ENCODE data around the gene ZDBF2.
"Not testable (repeated sequence)": the region's sequence is repeated elsewhere in the genome, so short reads cannot be mapped to it uniquely, and the experiment has no call there.

ZDBF2 gene

DNA sequence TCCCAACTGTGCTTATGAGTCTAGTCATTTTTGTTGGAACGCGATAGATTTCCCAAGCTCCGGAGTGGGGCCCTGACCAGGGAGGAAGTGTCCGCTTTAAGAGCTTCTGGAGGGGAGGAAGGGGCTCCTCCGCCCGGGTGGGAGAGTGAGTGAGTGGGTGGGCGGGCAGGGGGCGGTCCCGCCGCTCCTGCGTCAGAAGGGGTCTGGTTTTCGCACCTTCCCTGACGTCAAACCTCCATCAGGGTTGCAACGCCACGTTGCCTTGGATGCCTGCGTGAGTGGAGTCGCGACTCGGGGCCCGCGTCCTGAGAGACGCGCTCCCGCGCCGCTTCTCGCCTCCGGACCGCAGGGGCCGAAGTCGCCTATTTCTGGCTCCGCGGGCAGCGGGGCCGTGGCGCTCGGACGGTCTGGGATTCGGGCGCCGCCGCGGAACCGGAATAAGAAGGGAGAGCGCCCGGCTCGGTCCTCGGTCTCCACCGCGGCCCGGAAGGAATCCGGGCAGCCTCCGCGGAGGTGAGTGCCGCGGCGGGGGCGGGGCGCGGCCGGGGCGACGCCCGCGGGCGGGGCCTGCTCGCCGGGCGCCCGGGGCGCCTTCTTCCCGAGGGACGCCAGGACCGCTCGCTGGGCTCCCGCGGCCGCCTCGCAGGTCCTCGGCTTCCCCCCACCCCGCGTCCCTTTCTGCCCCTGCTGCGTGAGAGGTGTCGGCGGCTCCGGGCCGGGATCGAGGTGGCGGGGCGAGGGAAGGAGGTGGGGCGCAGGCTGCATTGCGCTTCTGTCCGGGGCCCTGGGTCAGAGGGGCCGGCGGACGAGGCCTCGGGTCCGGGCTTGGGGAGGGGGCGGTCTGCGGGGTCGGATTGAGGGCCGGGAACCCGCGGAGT lies at the start of gene ZDBF2:
TSS of gene ZDBF2 (plus strand) at position 230 of the 878 bp plus-strand sequence. CDS start 7,187 bp downstream, outside the sequence.
- DNase-seq = no peak

DNA sequence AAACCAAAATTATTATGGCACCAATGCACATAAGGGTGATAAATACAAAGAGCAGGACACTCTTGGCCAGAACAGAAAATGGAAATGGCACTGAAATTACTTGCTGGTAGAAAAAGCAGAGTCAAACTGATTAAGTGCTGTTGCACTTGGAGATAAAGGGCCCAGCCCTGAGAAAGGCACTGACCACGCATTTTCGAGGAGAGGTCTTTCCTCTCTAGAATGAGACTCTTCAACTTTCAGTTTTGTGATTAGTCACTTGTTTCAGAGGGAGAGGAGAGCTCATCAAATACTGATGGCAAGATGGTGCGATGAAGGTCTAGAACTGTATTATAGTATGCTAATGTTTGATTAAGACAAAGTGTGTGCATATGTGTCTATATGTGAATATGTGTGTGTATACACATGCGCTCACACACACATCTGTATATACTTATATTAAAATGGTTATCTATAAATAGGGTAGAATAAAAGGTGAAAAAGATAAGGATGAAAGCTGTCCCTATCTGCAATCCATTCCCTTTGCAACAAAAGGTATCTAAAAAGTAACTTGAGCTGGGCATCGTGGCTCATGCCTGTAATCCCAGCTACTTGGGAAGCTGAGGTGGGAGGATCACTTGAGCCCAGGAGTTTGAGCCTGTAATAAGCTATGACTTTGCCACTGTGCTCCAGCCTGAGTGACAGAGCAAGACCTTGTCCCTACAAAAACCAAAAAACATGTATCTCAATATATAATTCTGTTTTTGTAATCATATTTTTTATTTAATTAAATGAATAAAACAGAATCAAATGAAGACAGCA lies 48.8 kb upstream of the ZDBF2 start:
- no peak for DNase-seq

DNA sequence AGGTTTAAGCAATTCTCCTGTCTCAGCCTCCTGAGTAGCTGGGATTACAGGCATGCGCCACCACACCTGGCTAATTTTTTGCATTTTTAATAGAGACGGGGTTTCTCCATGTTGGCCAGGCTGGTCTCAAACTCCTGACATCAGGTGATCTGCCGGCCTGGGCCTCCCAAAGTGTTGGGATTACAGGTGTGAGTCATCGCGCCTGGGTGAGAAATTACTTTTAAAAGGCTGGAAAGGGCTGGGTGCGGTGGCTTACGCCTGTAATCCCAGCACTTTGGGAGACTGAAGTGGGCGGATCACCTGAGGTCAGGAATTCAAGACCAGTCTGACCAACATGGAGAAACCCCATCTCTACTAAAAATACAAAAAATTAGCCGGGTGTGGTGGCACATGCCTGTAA lies 45.8 kb upstream of the ZDBF2 start:
- not testable (repeated sequence) for DNase-seq

DNA sequence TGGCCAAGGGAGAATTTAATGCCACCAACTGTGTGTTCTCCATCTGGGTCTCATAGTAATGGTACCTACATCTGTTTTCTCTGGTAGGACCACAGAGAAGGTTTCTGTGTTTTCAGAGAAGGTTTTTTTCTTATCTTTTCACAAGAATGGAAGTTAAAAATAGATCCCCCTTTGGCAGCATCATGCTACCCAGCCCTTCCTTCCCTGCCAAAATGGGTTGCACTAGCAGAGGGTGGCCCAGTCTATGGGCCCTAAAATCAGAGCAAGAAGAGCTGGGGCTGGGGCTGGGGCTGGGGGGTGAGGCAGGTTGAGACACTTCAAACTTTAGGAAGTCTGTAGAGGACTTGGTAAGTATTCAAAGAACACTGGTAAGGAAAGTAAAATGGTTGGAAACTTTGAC lies 44.8 kb upstream of the ZDBF2 start:
- DNase-seq = no peak

DNA sequence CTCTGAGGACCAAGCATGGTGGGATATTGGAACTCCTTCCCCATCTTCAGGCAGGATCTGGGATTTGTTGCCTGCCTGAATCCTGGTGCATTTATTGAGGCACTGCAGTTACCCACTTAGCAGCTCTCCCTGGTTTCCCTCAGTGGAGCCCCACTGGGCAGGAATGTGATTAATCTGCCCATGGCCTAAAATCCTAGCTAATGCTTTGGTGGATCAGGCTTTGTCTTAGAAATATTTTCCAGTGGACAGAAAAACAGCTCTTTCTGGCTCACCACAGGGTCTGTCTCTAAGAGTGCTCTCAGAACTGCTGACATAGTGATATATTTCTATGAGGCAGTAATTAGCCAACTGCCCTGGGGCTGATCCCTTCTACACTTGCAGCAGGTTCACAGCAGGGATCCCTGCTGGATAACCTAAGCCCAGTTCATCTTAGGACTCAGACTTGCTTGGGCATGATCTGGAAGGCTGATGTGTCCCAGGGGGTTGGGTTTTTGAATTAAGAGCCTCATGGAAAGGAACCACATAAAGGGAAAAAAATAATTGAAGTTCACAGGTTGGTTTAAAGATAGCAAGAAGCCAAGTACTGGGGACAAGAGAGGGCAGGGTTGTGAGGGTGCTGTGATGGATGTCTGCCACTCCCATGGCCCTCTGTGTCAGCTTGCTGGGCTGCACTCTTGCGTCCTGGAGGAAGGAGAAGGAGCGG lies 44.3 kb upstream of the ZDBF2 start:
- no peak for DNase-seq

DNA sequence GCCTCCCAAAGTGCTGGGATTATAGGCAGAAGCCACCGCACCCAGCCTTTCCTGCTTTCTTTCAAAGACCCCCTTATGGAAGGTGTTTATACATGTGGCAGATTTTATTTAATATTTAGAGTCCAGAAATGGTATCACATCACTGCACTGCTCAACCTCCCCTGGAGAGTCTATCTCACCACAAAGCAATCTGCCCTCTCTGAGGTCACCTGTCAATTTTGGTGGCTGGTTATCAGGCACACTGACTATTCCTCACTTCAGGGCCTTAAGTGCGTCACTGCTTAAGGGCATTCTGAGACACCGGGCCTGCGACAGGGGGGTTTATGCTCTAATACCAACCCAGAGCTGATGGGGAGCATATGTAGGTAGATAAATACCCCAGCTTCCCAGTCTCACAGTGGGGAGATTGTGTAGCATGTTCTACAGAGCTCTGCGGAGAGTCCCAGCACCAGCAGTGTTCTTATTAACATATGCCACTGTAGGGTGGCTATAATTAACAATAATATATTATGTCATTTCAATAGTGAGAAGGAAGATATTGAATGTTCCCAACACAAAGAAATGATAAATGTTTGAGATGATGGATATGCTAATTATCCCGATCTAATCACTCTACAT lies 42.7 kb upstream of the ZDBF2 start:
- DNase-seq = no peak

DNA sequence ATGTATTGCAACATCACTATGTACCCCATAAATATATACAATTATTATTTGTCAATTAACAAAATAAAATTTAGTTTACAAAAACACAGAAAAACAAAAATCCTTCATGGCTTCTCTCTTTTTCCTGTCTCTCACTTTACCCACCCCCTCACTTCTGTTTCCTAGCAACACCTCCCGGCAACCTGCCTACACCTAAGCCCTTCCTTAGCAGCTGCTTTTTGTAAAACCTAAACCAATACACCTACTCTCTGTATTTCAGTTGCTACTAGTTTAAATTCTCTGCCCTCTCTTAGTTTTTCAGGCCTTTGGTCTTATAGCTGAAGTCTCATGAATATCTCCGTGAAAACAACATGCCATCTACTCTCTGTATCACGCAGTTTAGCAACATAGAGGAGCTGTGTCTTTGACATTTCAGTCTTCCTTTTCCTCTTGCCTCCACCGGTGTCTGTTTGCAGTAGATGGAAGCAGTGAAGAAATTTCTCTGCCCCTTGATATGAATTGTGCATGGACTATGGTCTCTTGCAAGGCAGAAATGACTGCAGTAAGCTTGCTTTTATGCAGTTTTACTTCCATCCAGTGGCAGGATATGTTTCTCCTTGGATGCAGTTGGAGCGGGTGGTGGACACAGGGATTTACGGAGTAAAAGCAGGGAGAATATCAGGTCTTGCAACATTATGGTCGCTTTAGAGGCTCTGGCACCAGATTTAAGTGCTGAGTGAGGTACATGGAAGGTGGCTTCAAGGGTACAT lies 42.0 kb upstream of the ZDBF2 start:
- DNase-seq = no peak

DNA sequence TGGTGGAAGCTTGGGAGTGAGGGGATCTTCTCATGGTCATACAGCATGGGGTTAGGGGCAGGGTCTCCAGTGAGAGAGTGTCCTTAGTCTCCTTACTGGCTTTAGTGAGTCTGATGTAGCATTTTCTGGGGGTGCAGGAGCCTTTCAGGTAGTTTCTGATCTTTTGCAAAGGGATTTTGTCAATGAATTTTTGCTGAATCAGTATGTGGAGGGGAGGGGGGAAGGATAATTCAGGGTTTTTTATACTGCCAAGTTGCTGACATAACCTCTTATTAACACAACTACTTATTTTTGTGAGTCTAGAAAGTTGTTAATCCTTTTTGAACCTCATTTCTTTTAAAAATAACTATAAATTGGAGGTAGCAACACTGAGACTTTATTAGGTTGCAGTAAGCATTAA lies 35.3 kb upstream of the ZDBF2 start:
- no peak for DNase-seq

DNA sequence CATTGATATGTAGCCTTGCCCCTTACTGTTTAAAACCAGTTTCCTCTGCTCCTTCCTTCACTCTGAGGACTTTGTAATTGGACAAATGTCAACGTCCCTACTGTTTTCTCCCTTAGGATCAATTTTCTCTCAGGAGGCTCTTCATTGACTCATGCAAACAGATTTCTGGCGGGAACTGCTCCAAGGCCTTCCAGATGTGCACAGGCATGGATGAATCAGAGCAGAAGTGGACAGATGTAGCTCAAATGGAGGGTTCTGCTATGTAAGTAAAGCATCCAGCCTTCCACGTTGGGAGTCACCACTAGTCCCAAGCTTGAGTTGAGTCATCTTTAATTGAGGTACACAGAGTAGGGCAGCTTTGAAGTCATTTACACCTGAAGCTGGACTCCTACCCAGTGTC lies 34.1 kb upstream of the ZDBF2 start:
- DNase-seq = no peak

DNA sequence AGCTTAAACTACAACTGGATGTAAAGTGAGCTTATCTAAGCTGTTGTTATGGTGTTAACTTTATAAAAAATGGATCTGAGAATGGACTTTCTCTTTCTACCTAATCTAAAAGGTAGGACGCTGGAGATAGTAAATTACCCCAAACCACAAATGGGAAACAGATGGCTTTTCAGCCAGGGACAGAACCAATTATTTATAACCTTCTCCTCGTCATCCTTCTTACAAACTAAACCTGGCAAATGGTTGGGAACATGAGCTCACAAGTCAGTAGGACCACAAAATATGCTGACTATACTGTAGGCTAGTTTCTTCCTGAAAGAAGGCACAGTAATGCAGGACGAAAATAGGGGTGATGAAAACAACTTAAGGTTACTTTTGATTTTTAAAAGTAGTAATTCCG lies 32.7 kb upstream of the ZDBF2 start:
- no peak for DNase-seq

DNA sequence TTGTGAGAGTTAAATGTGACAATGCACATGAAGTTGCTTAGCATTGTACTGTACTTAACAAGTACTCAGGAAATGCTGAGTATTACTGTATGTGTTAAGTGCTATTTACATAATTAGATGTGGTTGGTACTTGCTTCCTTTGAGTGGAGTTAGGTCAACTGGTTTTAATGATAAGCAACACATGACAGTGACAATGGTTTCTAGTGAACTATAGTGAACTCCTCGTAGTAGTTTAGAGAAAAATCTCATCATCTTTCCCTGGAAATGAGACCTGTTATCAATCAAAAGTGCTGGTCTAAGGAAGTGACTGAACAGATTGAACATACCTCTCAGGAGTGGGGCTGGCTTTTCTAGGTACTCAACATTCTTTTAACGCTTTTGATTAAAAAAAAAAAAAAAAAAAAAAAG lies 29.2 kb upstream of the ZDBF2 start:
- no peak for DNase-seq

DNA sequence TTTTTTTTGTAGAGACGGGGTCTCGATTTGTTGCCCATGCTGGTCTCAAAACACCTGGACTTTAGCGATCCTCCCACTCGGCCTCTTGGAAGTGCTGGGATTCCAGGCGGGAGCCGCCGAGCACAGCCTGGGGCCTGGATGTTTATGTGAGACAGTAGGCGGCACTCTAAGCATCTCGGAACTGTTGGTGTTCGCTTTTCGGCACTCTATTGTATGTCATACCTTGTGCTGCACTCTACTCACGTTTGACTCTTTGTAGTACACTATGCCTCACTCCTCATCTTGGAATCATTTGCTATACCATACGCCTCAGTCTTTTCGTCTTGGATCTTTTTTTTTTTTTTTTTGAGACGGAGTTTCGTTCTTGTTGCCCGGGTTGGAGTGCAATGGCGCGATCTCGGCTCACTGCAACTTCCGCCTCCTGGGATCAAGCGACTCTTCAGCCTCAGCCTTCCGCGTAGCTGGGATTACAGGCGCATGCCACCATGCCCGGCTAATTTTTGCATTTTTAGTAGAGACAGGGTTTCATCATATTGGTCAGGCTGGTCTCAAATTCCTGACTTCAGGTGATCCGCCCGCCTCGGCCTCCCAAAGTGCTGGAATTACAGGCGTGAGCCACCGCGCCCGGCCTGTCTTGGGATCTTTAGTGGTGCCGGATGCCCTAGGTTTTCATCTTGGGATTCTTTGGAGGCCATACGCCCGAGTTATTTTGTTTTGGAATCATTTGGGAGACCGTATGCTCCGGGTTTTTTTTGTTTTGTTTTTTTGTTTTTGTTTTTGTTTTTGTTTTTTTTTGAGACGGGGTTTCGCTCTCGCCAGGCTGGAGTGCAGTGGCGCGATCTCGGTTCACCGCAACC lies 24.2 kb upstream of the ZDBF2 start:
- no peak for DNase-seq

DNA sequence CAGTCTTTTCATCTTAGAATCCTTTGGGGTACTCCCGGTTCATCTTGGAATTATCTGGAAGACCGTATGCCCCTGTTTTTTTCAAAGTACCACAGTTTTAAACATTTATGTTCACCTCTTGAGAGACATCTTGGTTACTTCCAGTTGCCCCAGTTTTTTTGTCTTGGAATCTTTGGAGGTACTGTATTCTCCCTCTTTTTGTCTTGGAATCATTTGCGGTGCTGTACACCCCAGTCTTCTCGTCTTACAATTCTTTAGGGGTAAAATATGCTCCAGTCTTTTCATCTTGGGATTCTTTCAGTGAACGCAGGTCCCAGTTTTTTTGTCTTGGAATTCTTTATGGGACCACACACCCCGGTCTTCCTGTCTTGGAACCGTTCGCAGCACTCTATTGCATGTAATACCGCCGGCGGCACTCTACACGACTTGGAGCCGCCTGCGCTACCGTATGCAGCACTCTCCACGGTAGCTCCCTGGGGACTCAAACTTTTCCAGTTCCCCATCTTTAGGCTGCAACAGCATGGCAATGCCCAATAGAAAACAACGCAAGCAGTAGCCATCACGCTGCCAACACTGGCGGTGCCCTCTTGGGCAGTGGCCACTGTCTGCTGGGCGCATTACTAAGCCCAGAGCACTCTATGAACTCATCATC lies 21.2 kb upstream of the ZDBF2 start:
- DNase-seq = no peak

DNA sequence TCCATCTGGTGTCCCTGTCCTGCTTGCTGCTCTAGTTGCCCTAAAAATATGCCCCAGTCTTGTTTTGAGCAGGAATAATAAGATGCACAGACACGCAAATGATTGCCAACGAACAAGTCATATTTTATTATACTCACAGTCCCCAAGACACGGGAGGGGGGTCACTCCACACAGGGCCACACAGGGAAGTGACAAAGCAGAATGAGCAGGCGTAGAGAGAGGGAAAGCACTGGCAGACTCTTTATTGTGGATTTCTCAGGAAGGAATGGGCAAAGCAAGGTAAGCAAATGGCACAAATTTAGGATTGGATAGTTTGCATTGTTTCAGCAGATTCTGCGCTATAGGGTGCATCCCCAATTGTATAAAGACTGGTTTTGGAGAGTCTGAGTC lies 20.7 kb upstream of the ZDBF2 start:
- DNase-seq = no peak

DNA sequence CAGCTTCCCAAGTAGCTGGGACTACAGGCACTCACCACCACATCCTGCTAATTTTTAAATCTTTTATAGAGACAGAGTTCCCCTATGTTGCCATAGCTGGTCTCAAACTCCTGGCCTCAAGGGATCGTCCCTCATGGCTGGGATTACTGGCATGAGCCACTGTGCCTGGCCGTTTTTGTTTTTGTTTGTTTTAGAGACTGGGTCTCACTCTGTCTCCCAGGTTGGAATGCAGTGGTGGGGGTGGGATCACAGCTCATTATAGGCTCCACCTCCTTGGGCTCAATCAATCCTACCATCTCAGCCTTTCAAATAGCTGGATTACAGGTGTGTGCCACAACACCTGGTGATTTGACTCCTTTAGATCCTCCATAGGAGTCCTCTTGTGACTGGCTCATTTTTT lies 19.5 kb upstream of the ZDBF2 start:
- DNase-seq = no peak

DNA sequence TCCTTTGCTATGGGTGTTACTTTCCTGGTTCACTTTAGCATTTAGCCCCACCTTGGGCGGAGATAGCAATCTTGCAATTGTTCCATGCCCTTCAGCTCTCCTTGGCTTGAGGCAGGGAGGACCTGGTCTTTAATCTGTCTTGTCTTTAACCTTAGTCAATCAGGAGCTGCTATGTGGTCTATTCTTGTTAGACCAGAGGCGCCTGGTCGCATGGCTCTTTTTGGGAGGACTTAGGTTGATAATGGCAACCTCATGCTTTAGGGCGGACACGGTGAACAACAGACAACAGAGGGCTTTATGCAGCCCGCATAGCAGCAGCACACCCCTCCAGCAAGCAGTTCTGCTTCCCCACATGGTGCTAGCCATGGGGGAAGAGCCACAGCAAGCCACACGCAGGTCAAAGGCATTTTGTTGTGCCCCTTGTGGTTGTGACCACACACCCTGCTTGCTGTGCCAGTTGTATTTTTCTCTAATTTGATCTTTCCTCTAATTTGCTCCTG lies 17.7 kb upstream of the ZDBF2 start:
- DNase-seq = no peak

DNA sequence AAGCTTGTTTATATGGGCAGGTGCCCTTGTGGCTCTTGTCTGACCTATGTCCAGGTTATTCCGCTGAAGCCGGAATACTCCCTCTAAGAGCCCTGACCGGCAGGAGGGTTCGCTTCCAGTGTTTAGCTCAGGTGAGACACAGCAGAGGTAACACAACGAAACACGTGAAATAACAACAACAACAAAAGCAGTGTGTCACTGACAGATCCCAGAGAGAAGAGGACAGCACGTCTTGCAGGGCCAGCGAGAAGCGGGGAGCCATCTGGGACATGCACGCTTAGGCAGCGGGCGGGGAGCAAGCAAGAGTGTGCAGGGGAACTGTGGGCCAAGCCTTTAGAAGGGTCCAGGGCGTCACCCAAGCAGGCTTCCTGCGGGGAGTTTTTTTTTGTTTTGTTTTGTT lies 17.1 kb upstream of the ZDBF2 start:
- no peak for DNase-seq

DNA sequence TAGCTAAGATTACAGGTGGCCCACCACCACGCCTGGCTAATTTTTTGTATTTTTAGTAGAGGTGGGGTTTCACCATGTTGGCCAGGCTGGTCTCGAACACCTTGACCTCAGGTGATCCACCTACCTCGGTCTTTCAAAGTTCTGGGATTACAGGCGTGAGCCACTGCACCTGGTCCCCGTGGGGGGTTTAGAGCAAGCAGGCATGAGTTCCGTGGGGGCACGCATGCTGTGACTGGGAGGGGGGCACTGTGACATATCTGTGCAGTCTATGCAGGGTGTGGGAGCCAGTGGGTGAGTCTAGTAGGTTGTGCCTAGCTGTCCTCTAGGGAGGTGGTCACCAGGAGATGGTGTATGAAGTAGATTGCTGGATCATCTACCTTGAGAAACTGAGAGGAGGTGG lies 16.6 kb upstream of the ZDBF2 start:
- no peak for DNase-seq

DNA sequence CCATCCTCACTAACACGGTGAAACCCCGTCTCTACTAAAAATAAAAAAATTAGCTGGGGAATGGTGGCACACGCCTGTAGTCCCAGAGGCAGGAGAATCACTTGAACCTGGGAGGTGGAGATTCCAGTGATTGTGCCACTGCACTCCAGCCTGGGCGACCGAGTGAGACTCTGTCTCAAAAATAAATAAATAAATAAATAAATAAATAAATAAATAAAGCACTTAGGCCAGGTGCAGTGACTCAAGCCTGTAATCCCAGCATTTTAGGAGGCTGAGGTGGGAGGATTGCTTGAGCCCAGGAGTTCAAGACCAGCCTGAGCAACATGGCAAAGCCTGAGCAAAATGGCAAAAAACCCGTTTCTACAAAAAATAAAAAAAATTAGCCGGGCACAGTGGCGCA lies 15.8 kb upstream of the ZDBF2 start:
- DNase-seq = not testable (repeated sequence)

DNA sequence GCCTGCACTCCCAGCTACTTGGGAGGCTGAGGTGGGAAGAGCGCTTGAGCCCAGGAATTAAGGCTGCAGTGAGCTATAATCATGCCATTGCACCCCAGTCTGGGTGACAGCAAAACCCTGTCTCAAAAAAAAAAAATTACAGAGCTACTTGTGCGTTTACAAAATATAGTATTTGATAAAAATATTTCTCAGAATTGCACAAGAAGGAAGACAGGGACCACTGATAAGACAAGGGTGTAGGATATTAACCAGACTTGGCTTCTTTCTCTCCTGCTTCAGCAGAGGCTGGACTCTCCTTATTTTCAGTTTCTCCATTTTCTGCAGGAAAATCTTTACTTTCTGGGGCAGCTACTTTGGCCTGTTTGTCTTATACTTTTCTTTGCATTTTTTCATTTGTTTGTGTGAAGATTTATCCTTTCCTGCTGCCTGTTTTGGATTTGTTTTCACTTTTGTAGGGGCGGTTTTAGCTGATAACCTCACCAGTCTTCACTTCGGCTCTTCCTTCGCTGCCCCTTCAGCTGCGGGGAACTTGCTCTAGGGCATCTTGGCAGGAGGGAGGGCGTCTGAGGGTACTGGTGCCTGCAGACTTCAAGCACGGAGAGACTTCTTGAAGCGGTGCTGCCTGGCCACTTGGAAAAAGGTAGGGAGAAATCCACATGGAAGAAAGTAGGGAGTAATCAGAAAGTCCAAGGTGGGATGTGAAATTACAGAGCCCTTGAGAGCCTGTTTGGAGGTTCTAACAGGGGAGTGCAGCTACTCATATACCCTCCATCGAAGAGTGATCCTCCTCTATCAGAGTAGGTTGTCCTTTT lies 14.9 kb upstream of the ZDBF2 start:
- DNase-seq = no peak

Data from NCI-H2029 treated with DMSO at 0.1 percent for 48 hours (cell line).